GM21717 (cell line): Measurements from ENCODE around the gene RETSAT.

Source experiments
- ATAC-seq: cut with Tn5 transposase; IDR thresholded peaks from one replicate; pipeline ENCODE4 v1.9.1; 2021; ENCODE audit warnings: mild to moderate bottlenecking, moderate library complexity; ENCODE audit not compliant: unreplicated experiment

Gene RETSAT

GRCh38 chr2:85309699-85310321, 44.5 kb downstream of the RETSAT start:
- ATAC-seq = no peak

- no peak for ATAC-seq
These were observed 45.3 kb downstream of the RETSAT start for GRCh38 chr2:85308896-85309555.

- ATAC-seq = no peak
These were observed 46.1 kb downstream of the RETSAT start for GRCh38 chr2:85308201-85308600.

- no peak for ATAC-seq
These were observed 46.8 kb downstream of the RETSAT start for GRCh38 chr2:85307527-85307897.

- no peak for ATAC-seq
These were observed 50.4 kb downstream of the RETSAT start for GRCh38 chr2:85303780-85304531.

GRCh38 chr2:85302121-85302520, 52.2 kb downstream of the RETSAT start:
- no peak for ATAC-seq
